DOHH2 (cell line): ENCODE data around the gene RBM4B.

ENCODE experiments used
- H3F3A ChIP-seq: fragments of 200-600 bp; sonication (generic), shearing (Covaris generic); 2 replicates; pipeline ENCODE4 v1.6.0; 2016; ENCODE audit warnings: antibody characterized with exemption, mild to moderate bottlenecking; ENCODE audit not compliant: control insufficient read depth, insufficient read depth
- H3K27ac ChIP-seq: fragments of 200-600 bp; sonication (generic); 2 replicates; pipeline ENCODE4 v1.5.1; 2014; ENCODE audit warnings: low read depth, mild to moderate bottlenecking, low read length, moderate library complexity
- H3K27me3 ChIP-seq: fragments of 200-600 bp; sonication (generic); 2 replicates; pipeline ENCODE4 v1.6.1; 2014; ENCODE audit warnings: mild to moderate bottlenecking, low read length, mixed read lengths; ENCODE audit not compliant: control insufficient read depth
- H3K36me3 ChIP-seq: fragments of 200-600 bp; sonication (generic); 2 replicates; pipeline ENCODE4 v1.6.1; 2014; ENCODE audit warnings: mild to moderate bottlenecking, low read length, moderate library complexity, mixed read lengths; ENCODE audit not compliant: control insufficient read depth
- H3K4me1 ChIP-seq: fragments of 200-600 bp; sonication (generic); 2 replicates; pipeline ENCODE4 v1.6.1; 2014; ENCODE audit warnings: mild to moderate bottlenecking, low read length, mixed read lengths; ENCODE audit not compliant: control insufficient read depth
- H3K4me2 ChIP-seq: fragments of 200-600 bp; sonication (generic); 2 replicates; pipeline ENCODE4 v1.6.0; 2014; ENCODE audit warnings: mild to moderate bottlenecking, low read length, moderate library complexity
- H3K4me3 ChIP-seq: fragments of 200-600 bp; sonication (generic); 2 replicates; pipeline ENCODE4 v1.5.1; 2014; ENCODE audit warnings: mild to moderate bottlenecking, low read length, mixed read lengths
- H3K79me2 ChIP-seq: fragments of 200-600 bp; sonication (generic); 2 replicates; pipeline ENCODE4 v1.6.1; 2014; ENCODE audit warnings: mild to moderate bottlenecking, low read length, mixed read lengths; ENCODE audit not compliant: control insufficient read depth
- H3K9me2 ChIP-seq: fragments of 200-600 bp; sonication (generic); replicated peaks from 2 replicates; pipeline ENCODE4 v1.6.1; 2014; ENCODE audit warnings: mild to moderate bottlenecking, low read length, mixed read lengths; ENCODE audit not compliant: control insufficient read depth
- H3K9me3 ChIP-seq: fragments of 200-600 bp; sonication (generic); 2 replicates; pipeline ENCODE4 v1.6.1; 2014; ENCODE audit warnings: antibody characterized with exemption, low read length, mixed read lengths; ENCODE audit not compliant: control insufficient read depth, insufficient read depth
- H4K20me1 ChIP-seq: fragments of 200-600 bp; sonication (generic); 2 replicates; pipeline ENCODE4 v1.6.0; 2014; ENCODE audit warnings: low read depth, mild to moderate bottlenecking, antibody characterized with exemption, low read length, moderate library complexity; ENCODE audit not compliant: control insufficient read depth, insufficient read depth
- CTCF ChIP-seq: fragments of 200-600 bp; sonication (generic); IDR thresholded peaks from one replicate; pipeline ENCODE4 v1.5.1; 2014; ENCODE audit warnings: antibody characterized with exemption, mild to moderate bottlenecking, low read depth, low read length; ENCODE audit not compliant: poor library complexity, severe bottlenecking
- EZH2phosphoT487 ChIP-seq: fragments of 200-600 bp; sonication (generic); IDR thresholded peaks from 2 replicates; pipeline ENCODE4 v1.6.1; 2017; ENCODE audit warnings: borderline replicate concordance, mild to moderate bottlenecking, antibody characterized with exemption, low read length, moderate library complexity, mixed read lengths

RBM4B gene

GRCh38 chr11:66653123-66653522 is 24.6 kb downstream of the RBM4B start:
- peaks cover 48% of the 10 kb centered on the region for H3F3A ChIP-seq
- peaks cover 62% of the 10 kb centered on the region for H3K36me3 ChIP-seq
- H3K27ac ChIP-seq: no peak overlapping the region
- H4K20me1 ChIP-seq: peaks cover 8% of the 10 kb centered on the region; the same call in 1 of the 2 replicates
- H3K4me3 ChIP-seq: no peak overlapping the region
- H3K79me2 ChIP-seq: peaks cover 85% of the 10 kb centered on the region
- H3K4me2 ChIP-seq: no peak overlapping the region
- no peaks in the 10 kb centered on the region for H3K27me3 ChIP-seq
- H3K9me2 ChIP-seq: no peaks in the 10 kb centered on the region
- no peaks in the 10 kb centered on the region for H3K9me3 ChIP-seq
- TF ChIP-seq CTCF (no peak), EZH2phosphoT487 (no peak)
- peaks cover 26% of the 10 kb centered on the region for H3K4me1 ChIP-seq

DNA sequence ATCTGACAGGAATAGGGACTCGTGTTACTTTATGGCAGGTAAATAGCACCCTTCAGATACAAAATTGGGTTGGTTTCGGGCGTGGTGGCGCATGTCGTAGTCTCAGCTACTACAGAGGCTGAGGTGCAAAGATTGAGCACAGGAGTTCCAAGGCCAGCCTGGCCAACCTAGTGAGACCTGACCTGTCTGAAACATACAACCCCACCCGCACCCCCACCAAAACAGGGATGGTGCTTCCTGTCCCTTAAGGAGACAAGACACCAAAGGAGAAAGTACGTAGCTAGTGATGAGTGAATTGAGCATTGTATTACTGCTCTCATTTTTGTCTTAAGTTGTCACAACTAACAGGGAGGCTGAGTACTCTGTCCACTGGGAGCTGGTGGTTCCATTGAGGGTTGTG is 25.0 kb downstream of the RBM4B start:
- no peaks in the 10 kb centered on the region for H3K27me3 ChIP-seq
- H4K20me1 ChIP-seq: peaks cover 8% of the 10 kb centered on the region; the same call in 1 of the 2 replicates
- no peaks in the 10 kb centered on the region for H3K9me3 ChIP-seq
- H3K4me2 ChIP-seq: no peak overlapping the region
- no peak overlapping the region for H3K4me3 ChIP-seq
- H3K36me3 ChIP-seq: peaks cover 60% of the 10 kb centered on the region
- no peaks in the 10 kb centered on the region for H3K9me2 ChIP-seq
- H3F3A ChIP-seq: peaks cover 43% of the 10 kb centered on the region
- H3K79me2 ChIP-seq: peaks cover 88% of the 10 kb centered on the region
- TF ChIP-seq EZH2phosphoT487 (no peak), CTCF (no peak)
- no peak overlapping the region for H3K27ac ChIP-seq
- H3K4me1 ChIP-seq: peaks cover 22% of the 10 kb centered on the region

DNA sequence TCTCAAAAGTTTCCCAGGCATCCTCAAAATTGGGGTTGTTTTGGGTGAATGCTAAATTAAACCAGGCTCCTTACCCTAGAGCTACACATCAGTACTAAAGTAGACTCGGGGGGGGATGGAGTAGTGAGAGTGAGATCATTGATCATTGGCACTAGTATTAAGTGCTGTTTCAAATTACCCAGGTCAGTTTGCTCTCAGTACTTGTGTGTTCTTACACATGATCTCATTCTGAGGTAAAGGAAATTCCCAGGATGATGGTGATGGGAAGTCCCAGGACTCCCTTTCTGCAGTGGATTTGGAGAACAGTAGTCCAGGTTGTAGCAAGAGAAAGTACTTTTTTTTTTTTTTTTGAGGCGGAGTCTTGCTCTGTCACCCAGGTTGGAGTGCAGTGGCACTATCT is 26.7 kb downstream of the RBM4B start:
- TF ChIP-seq CTCF (no peak), EZH2phosphoT487 (no peak)
- H3K9me3 ChIP-seq: no peaks in the 10 kb centered on the region
- peaks cover 17% of the 10 kb centered on the region; the same call in 1 of the 2 replicates for H4K20me1 ChIP-seq
- H3F3A ChIP-seq: peaks cover 43% of the 10 kb centered on the region
- peaks cover 67% of the 10 kb centered on the region for H3K36me3 ChIP-seq
- H3K27me3 ChIP-seq: no peaks in the 10 kb centered on the region
- peaks cover 93% of the 10 kb centered on the region for H3K79me2 ChIP-seq
- no peak overlapping the region for H3K27ac ChIP-seq
- no peak overlapping the region for H3K4me2 ChIP-seq
- H3K4me3 ChIP-seq: no peak overlapping the region
- peaks cover 12% of the 10 kb centered on the region for H3K4me1 ChIP-seq
- H3K9me2 ChIP-seq: no peaks in the 10 kb centered on the region
